Ovary (tissue), 9 donors: ENCODE results near the gene CCL11. TPM values are rescaled to one million over a fixed set of nuclear protein-coding genes. Genes with fewer than 3 reads are reported as not detected.

Source experiments
- DNase-seq, 5 donors: peaks; one replicate each; pipeline ENCODE4 v3.0.0-alpha.2; 2019 to 2020
- H3K27ac ChIP-seq, 2 donors: fragments of 200-600 bp; one replicate each; pipeline versions ENCODE4 v1.5.1 to v1.8.0; 2019 to 2022
- H3K27me3 ChIP-seq: fragments of 200-600 bp; one replicate; pipeline ENCODE4 v1.8.0; 2022
- H3K36me3 ChIP-seq: fragments of 200-600 bp; sonication (generic); one replicate; pipeline ENCODE4 v1.5.1; 2019
- H3K4me1 ChIP-seq: one replicate; pipeline ENCODE4 v1.8.1; 2013; ENCODE audit warnings: mild to moderate bottlenecking, moderate library complexity; ENCODE audit not compliant: insufficient read depth
- H3K4me3 ChIP-seq: fragments of 200-600 bp; sonication (generic); one replicate; pipeline ENCODE4 v1.5.1; 2017
- H3K9me3 ChIP-seq, 2 donors: fragments of 200-600 bp in 1 of 2; sonication (generic) in 1 of 2; one replicate each; pipeline versions ENCODE4 v1.5.1 to v1.8.1; 2013 to 2019; ENCODE audit warnings: mild to moderate bottlenecking in 1 of 2, moderate library complexity in 1 of 2
- EP300 ChIP-seq: sonication (generic); formaldehyde crosslinking; IDR thresholded peaks from one replicate; pipeline ENCODE4 v1.6.1; 2017; ENCODE audit warnings: antibody characterized with exemption
- POLR2A ChIP-seq: fragments of 450-650 bp; IDR thresholded peaks from one replicate; pipeline ENCODE4 v1.6.1; 2017; ENCODE audit warnings: antibody characterized with exemption, mild to moderate bottlenecking, moderate library complexity
- WGBS, 3 donors: extraction: QIAGEN DNeasy Blood & Tissue Kit in 1 of 3; methylation state at CpG; one replicate each; pipeline versions ENCODE4 v1.1.5 to v1.1.7; 2013 to 2017; 5-methylcytosine and 5-hydroxymethylcytosine counted together
- intact Hi-C, 4 donors: fragments of 100-400 bp; cut with DNase I; formaldehyde crosslinking; loops; one replicate each; pipeline versions ENCODE4 v1.11.0 to v1.15.1; 2022 to 2023
- polyA plus RNA-seq, 2 donors: library from polyadenylated mRNA; stranded (reverse); fragments of 200-250 nt in 1 of 2; fragments of 350-450 nt in 1 of 2; fragmentation: Illumina TruSeq in 1 of 2; extraction: RNeasy Lipid Tissue Mini Kit (QIAGEN cat#74804) in 1 of 2; gene quantifications; one replicate each; pipeline ENCODE4 v1.2.3, GENCODE V29; 2013 to 2014
- total RNA-seq, 7 donors: library from RNA; depleted of rRNA in 2 of 7; stranded (reverse); fragments of >200 nt in 2 of 7; fragmentation: NEBNext Ultra II Directional in 3 of 7; extraction: Animal tissue kit (Norgen Biotek cat#: 25700) in 3 of 7; gene quantifications; one replicate each; pipeline versions ENCODE4 v1.1.0 to v1.2.4, GENCODE V29; 2016 to 2023
- TF ChIP-seq, protein P1 (sequence below), 3 donors: fragments of 450-650 bp in 2 of 3; fragments of 200-600 bp in 1 of 3; IDR thresholded peaks; one replicate each; pipeline versions ENCODE4 v1.5.1 to v1.8.0; 2016 to 2022; ENCODE audit warnings: antibody characterized with exemption in 3 of 3, mild to moderate bottlenecking in 1 of 3
- donor health status: DM: no; HTN: no; CAD: no; lungs with moderate emphysema.
- donor health status: DM: no; HTN: no; CAD: no.
- donor health status: Bipolar disorder and iron deficiency.
- donor health status: DM: yes; HTN: yes; CAD: no.
- donor health status: DM: no; HTN: no; CAD: no.
- donor health status: DM: yes; HTN: yes; CAD: no.

Gene CCL11
- total and polyA plus RNA-seq, 9 donors, result 0.35 to 2.0 TPM; not detected in 7

DNA sequence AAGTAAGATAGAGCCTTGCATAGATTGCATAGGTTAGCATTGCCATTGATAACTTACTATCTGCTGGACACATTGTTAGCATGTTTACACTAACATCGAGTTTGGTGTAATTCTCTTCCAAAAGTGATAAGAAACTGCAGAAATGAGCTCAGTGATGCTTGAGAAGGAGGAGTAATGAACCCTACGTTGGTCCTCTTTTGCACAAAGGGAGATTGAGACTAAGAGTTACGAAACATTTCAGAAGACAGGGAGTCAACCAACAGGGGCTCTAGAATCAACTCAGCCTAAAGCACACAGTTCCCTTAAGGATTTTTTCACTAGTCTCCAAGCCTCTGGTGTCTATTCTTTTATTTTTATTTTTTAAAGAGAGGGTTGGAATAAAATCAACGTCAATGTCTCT lies 8.7 kb upstream of the CCL11 start:
- 37 to 50% (median 50%) methylated on average over 4 of the region's 4 CpGs for WGBS, 3 donors
- no peak for TF ChIP-seq EP300
- TF ChIP-seq POLR2A, result no peak
- TF ChIP-seq, protein P1, sequence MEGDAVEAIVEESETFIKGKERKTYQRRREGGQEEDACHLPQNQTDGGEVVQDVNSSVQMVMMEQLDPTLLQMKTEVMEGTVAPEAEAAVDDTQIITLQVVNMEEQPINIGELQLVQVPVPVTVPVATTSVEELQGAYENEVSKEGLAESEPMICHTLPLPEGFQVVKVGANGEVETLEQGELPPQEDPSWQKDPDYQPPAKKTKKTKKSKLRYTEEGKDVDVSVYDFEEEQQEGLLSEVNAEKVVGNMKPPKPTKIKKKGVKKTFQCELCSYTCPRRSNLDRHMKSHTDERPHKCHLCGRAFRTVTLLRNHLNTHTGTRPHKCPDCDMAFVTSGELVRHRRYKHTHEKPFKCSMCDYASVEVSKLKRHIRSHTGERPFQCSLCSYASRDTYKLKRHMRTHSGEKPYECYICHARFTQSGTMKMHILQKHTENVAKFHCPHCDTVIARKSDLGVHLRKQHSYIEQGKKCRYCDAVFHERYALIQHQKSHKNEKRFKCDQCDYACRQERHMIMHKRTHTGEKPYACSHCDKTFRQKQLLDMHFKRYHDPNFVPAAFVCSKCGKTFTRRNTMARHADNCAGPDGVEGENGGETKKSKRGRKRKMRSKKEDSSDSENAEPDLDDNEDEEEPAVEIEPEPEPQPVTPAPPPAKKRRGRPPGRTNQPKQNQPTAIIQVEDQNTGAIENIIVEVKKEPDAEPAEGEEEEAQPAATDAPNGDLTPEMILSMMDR (IDR thresholded peaks at IDR 0.05), result no peak
- Histone ChIP-seq H3K27me3 (no peaks in the 10 kb centered on the region), H3K9me3 (no peaks in the 10 kb centered on the region), H3K27ac (no peak overlapping the region), H3K36me3 (no peaks in the 10 kb centered on the region), H3K4me1 (no peaks in the 10 kb centered on the region), H3K4me3 (no peak overlapping the region)
- DNase-seq, result no peak
- intact Hi-C loops, result no loop called here

DNA sequence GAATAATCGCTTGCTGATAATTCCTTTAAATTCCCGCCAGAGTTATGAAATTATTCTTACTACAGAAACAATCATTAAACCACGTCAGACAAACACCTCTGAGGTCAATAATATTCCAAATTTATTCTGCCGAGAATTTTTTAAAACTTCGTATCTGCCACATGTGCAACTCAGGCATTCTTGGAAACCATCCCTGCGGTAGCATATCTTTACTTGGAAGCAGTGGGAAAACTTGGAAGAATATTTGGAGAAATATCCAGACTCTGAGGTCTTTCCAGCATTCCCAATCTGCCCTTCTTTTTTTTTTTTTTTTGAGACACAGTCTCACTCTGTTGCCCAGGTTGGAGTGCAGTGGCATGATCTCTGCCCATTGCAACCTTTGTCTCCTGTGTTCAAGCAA lies 2.0 kb upstream of the CCL11 start:
- 17 to 19% (median 18%) methylated on average over 6 of the region's 6 CpGs for WGBS, 3 donors
- TF ChIP-seq EP300, result no peak
- TF ChIP-seq, protein P1 (IDR thresholded peaks at IDR 0.05), result no peak
- no peak for TF ChIP-seq POLR2A
- intact Hi-C loops, result no loop called here

DNA sequence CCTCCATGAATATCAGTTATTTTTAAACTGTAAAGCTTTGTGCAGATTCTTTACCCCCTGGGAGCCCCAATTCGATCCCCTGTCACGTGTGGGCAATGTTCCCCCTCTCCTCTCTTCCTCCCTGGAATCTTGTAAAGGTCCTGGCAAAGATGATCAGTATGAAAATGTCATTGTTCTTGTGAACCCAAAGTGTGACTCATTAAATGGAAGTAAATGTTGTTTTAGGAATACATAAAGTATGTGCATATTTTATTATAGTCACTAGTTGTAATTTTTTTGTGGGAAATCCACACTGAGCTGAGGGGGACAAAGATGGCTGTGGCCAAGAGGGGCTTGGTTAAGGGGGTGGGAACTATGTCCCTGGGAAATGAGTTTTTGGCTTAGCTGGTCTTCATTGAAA lies 2.3 kb downstream of the CCL11 start:
- TF ChIP-seq EP300, result no peak
- TF ChIP-seq, protein P1 (IDR thresholded peaks at IDR 0.05), result no peak
- WGBS, 3 donors, result 40 to 58% (median 52%) methylated on average over 2 of the region's 2 CpGs
- no peak overlapping the region for H3K4me3 ChIP-seq
- intact Hi-C loops, result no loop called here
- H3K27me3 ChIP-seq, result no peaks in the 10 kb centered on the region
- no peaks in the 10 kb centered on the region for H3K4me1 ChIP-seq
- H3K27ac ChIP-seq, result no peak overlapping the region
- H3K36me3 ChIP-seq, result no peaks in the 10 kb centered on the region
- no peaks in the 10 kb centered on the region for H3K9me3 ChIP-seq
- DNase-seq, result no peak

More for the DNA sequence above, 2.0 kb upstream of the CCL11 start:
- no peaks in the 10 kb centered on the region for H3K36me3 ChIP-seq
- H3K27me3 ChIP-seq, result no peaks in the 10 kb centered on the region
- H3K9me3 ChIP-seq, result no peaks in the 10 kb centered on the region
- H3K4me3 ChIP-seq, result no peak overlapping the region
- no peak for DNase-seq
- no peaks in the 10 kb centered on the region for H3K4me1 ChIP-seq
- H3K27ac ChIP-seq, result no peak overlapping the region

DNA sequence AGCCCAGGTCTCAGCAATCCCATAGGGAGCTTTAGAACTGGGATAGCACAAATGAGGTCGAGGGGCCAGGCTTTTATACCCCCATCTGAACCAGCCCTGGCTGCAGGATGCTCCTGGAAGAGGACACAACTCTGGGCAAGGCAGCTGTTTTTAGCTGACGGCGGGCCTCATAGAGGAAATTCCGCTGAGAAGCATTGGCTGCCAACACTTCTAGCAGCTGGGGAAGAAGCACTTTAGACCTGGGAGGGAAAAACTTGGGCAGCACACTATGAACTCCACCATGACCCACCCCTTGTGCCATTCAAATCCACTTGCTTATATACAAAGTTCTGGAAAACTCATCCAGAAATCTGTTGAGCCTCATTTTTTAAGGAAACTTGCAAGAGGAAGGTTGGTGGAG lies 5.0 kb downstream of the CCL11 start:
- 56 to 66% (median 64%) methylated on average over 4 of the region's 4 CpGs for WGBS, 3 donors
- TF ChIP-seq POLR2A (no peak), EP300 (no peak)
- TF ChIP-seq, protein P1 (IDR thresholded peaks at IDR 0.05), result no peak
- Histone ChIP-seq H3K9me3 (no peaks in the 10 kb centered on the region), H3K27ac (no peak overlapping the region), H3K4me3 (no peak overlapping the region), H3K4me1 (no peaks in the 10 kb centered on the region), H3K27me3 (no peaks in the 10 kb centered on the region), H3K36me3 (no peaks in the 10 kb centered on the region)
- no peak for DNase-seq
- intact Hi-C loops, result no loop called here
